ENCODE measurements around the gene HOXD1.

Gene HOXD1

DNA sequence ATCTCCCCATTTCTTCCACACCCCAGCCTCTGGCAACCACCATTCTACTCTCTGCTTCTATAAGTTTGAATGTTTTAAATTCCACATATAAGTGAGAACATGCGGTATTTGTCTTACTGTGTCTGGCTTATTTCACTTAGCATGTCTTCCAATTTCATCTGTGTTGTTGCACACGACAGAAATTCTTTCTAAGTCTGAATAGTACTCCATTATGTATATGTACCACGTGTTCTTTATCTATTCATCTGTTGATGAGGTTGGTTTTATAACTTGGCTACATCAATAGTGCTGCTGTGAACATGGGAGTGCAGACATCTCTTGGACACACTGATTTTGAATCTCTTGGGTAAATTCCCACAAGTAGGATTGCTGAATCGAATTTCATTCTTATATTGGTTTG is 49.0 kb downstream of the HOXD1 start:
- H3K9ac ChIP-seq (ENCODE audit: low read length): no peak overlapping the region

DNA sequence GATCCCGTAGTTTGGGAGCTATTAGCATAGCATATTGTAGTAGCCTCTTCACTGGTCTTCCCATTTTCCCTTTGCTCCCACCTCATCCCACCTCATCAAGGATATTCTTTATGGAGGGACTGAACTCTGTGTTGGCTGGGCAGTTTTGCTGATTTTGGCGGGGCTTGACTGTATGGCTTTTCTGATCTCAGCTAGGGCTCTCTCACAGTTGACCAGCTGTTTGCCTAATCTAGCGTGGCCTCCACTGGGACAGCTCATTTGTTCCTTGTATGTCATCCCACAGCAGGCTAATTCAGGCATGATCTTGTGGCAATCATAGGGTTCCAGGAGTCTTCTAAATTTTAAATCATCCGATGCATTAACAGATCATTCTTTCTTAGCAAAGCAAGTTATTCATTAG is 50.6 kb downstream of the HOXD1 start:
- no peaks in the 10 kb centered on the region for H3K4me1 ChIP-seq (ENCODE audit: control insufficient read depth, insufficient read depth, low read length)
- no peak overlapping the region for H3K4me3 ChIP-seq (ENCODE audit: low read length)
- DNase-seq (ENCODE audit: low read depth): no peak
- H3K9me3 ChIP-seq (ENCODE audit: control insufficient read depth, low read length): no peaks in the 10 kb centered on the region
- no peak overlapping the region for H3K9ac ChIP-seq (ENCODE audit: low read length)
- no peaks in the 10 kb centered on the region for H3K36me3 ChIP-seq (ENCODE audit: control insufficient read depth, insufficient read depth, low read length, severe bottlenecking)
- H3K27me3 ChIP-seq (replicated peaks; ENCODE audit: control insufficient read depth, insufficient read depth, low read length): no peaks in the 10 kb centered on the region

More for the DNA sequence above, 49.0 kb downstream of the HOXD1 start:
- Histone ChIP-seq H3K4me3 (ENCODE audit: low read length) (no peak overlapping the region), H3K4me1 (ENCODE audit: control insufficient read depth, insufficient read depth, low read length) (no peaks in the 10 kb centered on the region), H3K36me3 (ENCODE audit: control insufficient read depth, insufficient read depth, low read length, severe bottlenecking) (no peaks in the 10 kb centered on the region), H3K27me3 (replicated peaks; ENCODE audit: control insufficient read depth, insufficient read depth, low read length) (no peaks in the 10 kb centered on the region), H3K9me3 (ENCODE audit: control insufficient read depth, low read length) (no peaks in the 10 kb centered on the region)
- no peak for DNase-seq (ENCODE audit: low read depth)

DNA sequence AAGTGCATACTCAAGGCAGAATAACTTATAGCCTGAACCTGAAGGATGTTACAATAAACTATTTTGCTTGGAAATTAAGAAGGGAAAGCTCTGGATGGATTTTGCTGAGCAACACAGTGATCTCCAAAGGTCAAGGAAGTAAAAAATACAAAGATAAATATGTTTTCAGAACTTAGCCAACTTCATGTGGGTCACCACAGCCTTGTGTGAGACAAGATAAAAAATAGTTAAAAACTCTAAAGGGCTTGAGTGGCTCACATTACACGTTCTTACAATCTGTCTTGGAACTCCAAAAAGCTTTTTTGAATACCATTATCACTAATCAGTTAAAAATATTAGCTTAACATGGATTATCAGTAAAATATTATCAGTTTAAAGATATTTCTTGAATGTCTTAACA is 51.8 kb downstream of the HOXD1 start:
- Histone ChIP-seq H3K36me3 (ENCODE audit: control insufficient read depth, insufficient read depth, low read length, severe bottlenecking) (no peaks in the 10 kb centered on the region), H3K9me3 (ENCODE audit: control insufficient read depth, low read length) (no peaks in the 10 kb centered on the region), H3K27me3 (replicated peaks; ENCODE audit: control insufficient read depth, insufficient read depth, low read length) (peaks cover under 1% of the 10 kb centered on the region), H3K4me3 (ENCODE audit: low read length) (no peak overlapping the region), H3K9ac (ENCODE audit: low read length) (no peak overlapping the region), H3K4me1 (ENCODE audit: control insufficient read depth, insufficient read depth, low read length) (no peaks in the 10 kb centered on the region)
- no peak for DNase-seq (ENCODE audit: low read depth)
